IMR-90 (cell line): ENCODE results near the gene PIK3R5. TPM values are rescaled to one million over a fixed set of nuclear protein-coding genes. Genes with fewer than 3 reads are reported as not detected.

ENCODE experiments used
- ATAC-seq: fragments of 200-7000 bp; cut with Tn5 transposase; 2 replicates; pipeline ENCODE4 v1.9.1; 2020; ENCODE audit warnings: low read depth, mild to moderate bottlenecking, moderate library complexity
- BruUV-seq: library from RNA; stranded (reverse); fragments of 400-500 nt; replicated peaks from 2 replicates; lab custom pipeline; 2021; lab: Mats Ljungman, UMichigan
- CTCF ChIA-PET: fragments of 300-600 bp; formaldehyde crosslinking; extraction: SDS; loops from one replicate; lab custom pipeline; 2021; ENCODE audit warnings: antibody characterized with exemption; lab: Yijun Ruan, JAX
- POLR2A ChIA-PET: fragments of 300-600 bp; sonication (Branson Sonifier 250); formaldehyde crosslinking; loops from one replicate; lab custom pipeline; 2022; ENCODE audit warnings: antibody characterized with exemption; ENCODE audit not compliant: unreplicated experiment; lab: Charles Lee
- DNase-seq: peaks from one replicate; pipeline ENCODE4 v3.0.0; 2013
- H2AFZ ChIP-seq: replicated peaks from 2 replicates; pipeline ENCODE3; 2013; ENCODE audit warnings: low read length, mild to moderate bottlenecking; ENCODE audit not compliant: poor library complexity
- H2AK5ac ChIP-seq: 2 replicates; pipeline ENCODE4 v1.6.1; 2013; ENCODE audit warnings: low read depth, low read length, inconsistent platforms
- H2AK9ac ChIP-seq: replicated peaks from 2 replicates; pipeline ENCODE3; 2013; ENCODE audit warnings: mild to moderate bottlenecking, low read depth, low read length, moderate library complexity; ENCODE audit not compliant: poor library complexity
- H2BK120ac ChIP-seq: 2 replicates; pipeline ENCODE4 v1.6.1; 2013; ENCODE audit warnings: low read depth, low read length, inconsistent platforms
- H2BK15ac ChIP-seq: 3 replicates; pipeline ENCODE4 v1.6.1; 2013; ENCODE audit warnings: low read depth, low read length, inconsistent platforms
- H2BK20ac ChIP-seq: 2 replicates; pipeline ENCODE4 v1.6.1; 2013; ENCODE audit warnings: low read depth, mild to moderate bottlenecking, inconsistent platforms, low read length, moderate library complexity
- H2BK5ac ChIP-seq: 2 replicates; pipeline ENCODE4 v1.6.1; 2013; ENCODE audit warnings: mild to moderate bottlenecking, low read depth, low read length, inconsistent platforms; ENCODE audit not compliant: poor library complexity, severe bottlenecking
- H3K14ac ChIP-seq: replicated peaks from 2 replicates; pipeline ENCODE4 v1.6.1; 2013; ENCODE audit warnings: low read depth, low read length, inconsistent platforms
- H3K18ac ChIP-seq: 2 replicates; pipeline ENCODE4 v1.6.1; 2013; ENCODE audit warnings: low read depth, low read length, control low read depth
- H3K23ac ChIP-seq: 2 replicates; pipeline ENCODE4 v1.6.1; 2013; ENCODE audit warnings: low read depth, low read length, inconsistent platforms
- H3K27ac ChIP-seq: 2 replicates; pipeline ENCODE4 v1.5.1; 2013; ENCODE audit warnings: mild to moderate bottlenecking, control low read depth, low read length; ENCODE audit not compliant: insufficient read depth
- H3K27me3 ChIP-seq: 2 replicates; pipeline ENCODE4 v1.6.1; 2013; ENCODE audit warnings: low read length; ENCODE audit not compliant: control insufficient read depth, insufficient read depth
- H3K36me3 ChIP-seq: 2 replicates; pipeline ENCODE4 v1.6.1; 2013; ENCODE audit warnings: low read length, mixed read lengths; ENCODE audit not compliant: control insufficient read depth, insufficient read depth
- H3K4ac ChIP-seq: 2 replicates; pipeline ENCODE4 v1.6.1; 2013; ENCODE audit warnings: low read depth, low read length, inconsistent platforms
- H3K4me1 ChIP-seq: 2 replicates; pipeline ENCODE4 v1.6.1; 2013; ENCODE audit warnings: low read length, mixed read lengths; ENCODE audit not compliant: control insufficient read depth, insufficient read depth
- H3K4me2 ChIP-seq: 2 replicates; pipeline ENCODE4 v1.6.1; 2013; ENCODE audit warnings: low read depth, mild to moderate bottlenecking, control low read depth, low read length, moderate library complexity
- H3K4me3 ChIP-seq: 2 replicates; pipeline ENCODE4 v1.5.1; 2013; ENCODE audit warnings: low read depth, mild to moderate bottlenecking, control low read depth, low read length, moderate library complexity; ENCODE audit not compliant: insufficient read depth
- H3K56ac ChIP-seq: 2 replicates; pipeline ENCODE4 v1.6.1; 2013; ENCODE audit warnings: low read length, inconsistent platforms; ENCODE audit not compliant: insufficient read depth; ENCODE audit errors: extremely low read depth
- H3K79me1 ChIP-seq, 2 experiments: 2 replicates each; pipeline ENCODE4 v1.6.1; 2013; ENCODE audit warnings: low read length in 2 of 2, inconsistent platforms in 1 of 2, low read depth in 1 of 2
- H3K9ac ChIP-seq: 2 replicates; pipeline ENCODE4 v1.6.1; 2013; ENCODE audit warnings: low read depth, low read length, control low read depth
- H3K9me1 ChIP-seq: 2 replicates; pipeline ENCODE4 v1.6.1; 2013; ENCODE audit warnings: low read length, inconsistent platforms; ENCODE audit not compliant: insufficient read depth
- H3K9me3 ChIP-seq: 2 replicates; pipeline ENCODE4 v1.6.1; 2013; ENCODE audit warnings: low read length; ENCODE audit not compliant: control insufficient read depth, insufficient read depth
- H4K20me1 ChIP-seq: 2 replicates; pipeline ENCODE4 v1.6.1; 2013; ENCODE audit warnings: low read length, inconsistent platforms; ENCODE audit not compliant: insufficient read depth
- H4K5ac ChIP-seq: 2 replicates; pipeline ENCODE4 v1.6.1; 2013; ENCODE audit warnings: mild to moderate bottlenecking, low read depth, low read length, control low read depth
- H4K8ac ChIP-seq, 2 experiments: 2 replicates each; pipeline ENCODE4 v1.6.1; 2013; ENCODE audit warnings: low read depth in 2 of 2, low read length in 2 of 2, control low read depth in 1 of 2, inconsistent platforms in 1 of 2
- H4K91ac ChIP-seq: 2 replicates; pipeline ENCODE4 v1.6.1; 2013; ENCODE audit warnings: low read depth, low read length, inconsistent platforms; ENCODE audit not compliant: insufficient read depth
- FOS ChIP-seq: fragments of 150-350 bp; IDR thresholded peaks from 2 replicates; pipeline ENCODE4 v1.6.1; 2016; ENCODE audit warnings: low read depth, low read length
- MAFK ChIP-seq: IDR thresholded peaks from 2 replicates; pipeline ENCODE4 v1.6.1; 2012; ENCODE audit warnings: low read depth, low read length, improper control_type of control experiment
- RFX5 ChIP-seq: IDR thresholded peaks from 2 replicates; pipeline ENCODE4 v1.8.0; 2012; ENCODE audit warnings: low read depth, mild to moderate bottlenecking, low read length, moderate library complexity
- WGBS, 2 experiments: methylation state at CpG; one replicate each; pipeline versions ENCODE4 v1.1.5 to v1.1.7; 2013; ENCODE audit warnings: missing lambda C conversion rate in 2 of 2; ENCODE audit not compliant: insufficient read length in 1 of 2; ENCODE audit errors: extremely low coverage in 2 of 2; 5-methylcytosine and 5-hydroxymethylcytosine counted together
- dilution Hi-C: fragments of 300-500 bp; cut with HindIII; formaldehyde crosslinking; loops from one replicate; pipeline ENCODE4 v1.14.3; 2018; ENCODE audit warnings: low sequenced_read_pairs; ENCODE audit not compliant: unreplicated experiment
- in situ Hi-C: fragments of 300-500 bp; cut with MboI; formaldehyde crosslinking; loops from 3 replicates; pipeline ENCODE4 v1.14.3; 2019; ENCODE audit warnings: low sequenced_read_pairs, inconsistent platforms, mixed read lengths
- intact Hi-C: fragments of 100-400 bp; cut with micrococcal nuclease; formaldehyde crosslinking; loops from 2 replicates; pipeline ENCODE4 v1.10.0; 2022
- polyA plus RNA-seq, 3 experiments: library from polyadenylated mRNA; depleted of rRNA; stranded (reverse); fragments of >200 nt; gene quantifications; 2 replicates each; pipeline ENCODE4 v1.2.3, GENCODE V29; 2012; ENCODE audit warnings: low replicate concordance in 1 of 3
- total RNA-seq: library from RNA; depleted of rRNA; stranded (reverse); fragments of >200 nt; gene quantifications from 2 replicates; pipeline ENCODE4 v1.2.3, GENCODE V29; 2012

The PIK3R5 gene
- total and polyA plus RNA-seq, 2 of the 4 experiments (the other 2 are of a cell fraction), result not detected

DNA sequence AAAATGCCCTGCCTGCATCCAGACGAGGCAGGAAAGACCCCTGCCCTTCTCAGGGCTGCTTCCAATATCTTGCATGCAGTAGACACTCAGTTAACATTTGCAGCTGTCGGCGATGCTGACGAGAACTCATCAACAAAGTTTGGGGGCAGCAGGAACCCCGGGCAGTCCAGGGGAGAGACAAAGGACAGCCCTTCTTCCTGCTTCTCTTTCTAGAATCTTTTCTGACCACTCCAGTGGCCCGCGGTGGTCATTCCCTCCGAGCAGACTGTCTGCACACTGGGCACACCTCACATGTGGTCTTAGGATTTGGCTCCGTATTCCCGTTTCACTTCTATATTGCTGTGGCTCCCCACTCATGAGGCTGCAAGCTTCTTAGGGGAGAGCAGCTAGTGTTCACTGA is 135.4 kb downstream of the PIK3R5 start:
- BruUV-seq, result no TSS peak

More for the DNA sequence above, 135.4 kb downstream of the PIK3R5 start:
- Histone ChIP-seq H3K4me2 (no peak overlapping the region), H4K91ac (no peak overlapping the region), H2AK9ac (no peak overlapping the region), H4K20me1 (no peaks in the 10 kb centered on the region), H2BK20ac (no peak overlapping the region), H4K5ac (no peak overlapping the region), H3K36me3 (no peaks in the 10 kb centered on the region), H2AFZ (no peak overlapping the region), H2BK120ac (no peak overlapping the region), H2BK15ac (no peak overlapping the region), H3K4me3 (no peak overlapping the region), H3K27me3 (no peaks in the 10 kb centered on the region), H3K9me1 (no peaks in the 10 kb centered on the region), H3K18ac (no peak overlapping the region), H3K14ac (no peak overlapping the region), H4K8ac (no peak overlapping the region), H2AK5ac (no peak overlapping the region), H3K4me1 (no peaks in the 10 kb centered on the region), H3K9me3 (no peaks in the 10 kb centered on the region; the same call in 1 of the 2 replicates), H3K79me1 (no peaks in the 10 kb centered on the region), H3K27ac (no peak overlapping the region), H3K56ac (no peak overlapping the region), H3K23ac (no peak overlapping the region), H2BK5ac (no peak overlapping the region), H3K4ac (no peak overlapping the region), H3K9ac (no peak overlapping the region)
- ATAC-seq (no peak), DNase-seq (no peak)
- ChIA-PET CTCF (no interaction called here), POLR2A (no interaction called here)
- dilution Hi-C loops (no loop called here), intact Hi-C loops (no loop called here), in situ Hi-C loops (no loop called here)
- WGBS, 2 experiments, result 48% methylated on average over 3 of the region's 10 CpGs; no CpG with 5 or more reads in 1 of the 2 experiments
- TF ChIP-seq MAFK (no peak), RFX5 (no peak), FOS (no peak)
